Measurements from ENCODE around the gene TMC1. TPM values are rescaled to one million over a fixed set of nuclear protein-coding genes. Genes with fewer than 3 reads are reported as not detected.
"Not testable (repeated sequence)": the region's sequence is repeated elsewhere in the genome, so short reads cannot be mapped to it uniquely, and the experiment has no call there.

TMC1 gene
- polyA plus RNA-seq, 4 donors: 0.12 to 0.25 TPM; not detected in 2

GRCh38 chr9:72506615-72507014 lies 14.8 kb upstream of the TMC1 start:
- Histone ChIP-seq H3K27ac (ENCODE audit: low read depth in 1 of 3, low read length in 2 of 3) (no peak overlapping the region), H3K9me3 (ENCODE audit: control insufficient read depth in 2 of 2, insufficient read depth in 1 of 2, low read depth in 1 of 2, low read length in 1 of 2) (no peaks in the 10 kb centered on the region), H3K4me1 (ENCODE audit: control insufficient read depth in 3 of 3, insufficient read depth in 2 of 3, low read depth in 1 of 3, low read length in 2 of 3) (no peaks in the 10 kb centered on the region), H3K4me3 (ENCODE audit: low read depth in 1 of 3, low read length in 3 of 3) (no peak overlapping the region), H3K27me3 (ENCODE audit: control insufficient read depth in 3 of 3, insufficient read depth in 3 of 3, low read length in 3 of 3) (no peaks in the 10 kb centered on the region), H3K36me3 (ENCODE audit: control insufficient read depth in 3 of 3, insufficient read depth in 2 of 3, low read depth in 1 of 3, low read length in 3 of 3) (no peaks in the 10 kb centered on the region)
- DNase-seq (no peak), FAIRE-seq (no peak)
- WGBS, 3 donors: 87 to 96% (median 90%) methylated on average over 3 of the region's 3 CpGs

GRCh38 chr9:72509053-72509452 lies 12.4 kb upstream of the TMC1 start:
- WGBS, 3 donors: 71 to 88% (median 77%) methylated on average over 1 of the region's 1 CpG
- no peaks in the 10 kb centered on the region for H3K36me3 ChIP-seq (ENCODE audit: control insufficient read depth in 3 of 3, insufficient read depth in 2 of 3, low read depth in 1 of 3, low read length in 3 of 3)
- no peak for DNase-seq
- no peaks in the 10 kb centered on the region for H3K4me1 ChIP-seq (ENCODE audit: control insufficient read depth in 3 of 3, insufficient read depth in 2 of 3, low read depth in 1 of 3, low read length in 2 of 3)
- H3K4me3 ChIP-seq (ENCODE audit: low read depth in 1 of 3, low read length in 3 of 3): no peak overlapping the region
- FAIRE-seq: no peak
- H3K27me3 ChIP-seq (ENCODE audit: control insufficient read depth in 3 of 3, insufficient read depth in 3 of 3, low read length in 3 of 3): no peaks in the 10 kb centered on the region
- H3K9me3 ChIP-seq (ENCODE audit: control insufficient read depth in 2 of 2, insufficient read depth in 1 of 2, low read depth in 1 of 2, low read length in 1 of 2): no peaks in the 10 kb centered on the region
- no peak overlapping the region for H3K27ac ChIP-seq (ENCODE audit: low read depth in 1 of 3, low read length in 2 of 3)

GRCh38 chr9:72509635-72510034 lies 11.8 kb upstream of the TMC1 start:
- H3K4me1 ChIP-seq (ENCODE audit: control insufficient read depth in 3 of 3, insufficient read depth in 2 of 3, low read depth in 1 of 3, low read length in 2 of 3): no peaks in the 10 kb centered on the region
- no peaks in the 10 kb centered on the region for H3K27me3 ChIP-seq (ENCODE audit: control insufficient read depth in 3 of 3, insufficient read depth in 3 of 3, low read length in 3 of 3)
- no peak for FAIRE-seq
- H3K9me3 ChIP-seq (ENCODE audit: control insufficient read depth in 2 of 2, insufficient read depth in 1 of 2, low read depth in 1 of 2, low read length in 1 of 2): no peaks in the 10 kb centered on the region
- no peak overlapping the region for H3K27ac ChIP-seq (ENCODE audit: low read depth in 1 of 3, low read length in 2 of 3)
- 31 to 47% (median 43%) methylated on average over 1 of the region's 1 CpG for WGBS, 3 donors
- H3K36me3 ChIP-seq (ENCODE audit: control insufficient read depth in 3 of 3, insufficient read depth in 2 of 3, low read depth in 1 of 3, low read length in 3 of 3): no peaks in the 10 kb centered on the region
- no peak for DNase-seq
- H3K4me3 ChIP-seq (ENCODE audit: low read depth in 1 of 3, low read length in 3 of 3): no peak overlapping the region

DNA sequence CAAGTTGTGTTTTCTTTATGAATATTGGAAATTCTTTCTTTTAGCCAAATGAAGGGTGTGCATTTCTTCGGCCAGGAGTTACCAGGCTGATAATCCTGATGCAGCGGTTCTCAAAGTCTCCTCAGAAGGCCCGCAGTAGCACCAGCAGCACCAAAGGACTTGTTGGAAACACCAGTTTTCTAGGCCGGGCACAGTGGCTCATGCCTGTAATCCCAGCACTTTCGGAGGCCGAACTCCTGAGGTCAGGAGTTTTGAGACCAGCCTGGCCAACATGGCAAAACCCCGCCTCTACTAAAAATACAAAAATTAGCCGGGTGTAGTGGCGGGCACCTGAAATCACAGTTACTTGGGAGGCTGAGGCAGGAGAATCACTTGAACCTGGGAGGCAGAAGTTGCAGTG lies 397 bp upstream of the TMC1 start:
- H3K36me3 ChIP-seq (ENCODE audit: control insufficient read depth in 3 of 3, insufficient read depth in 2 of 3, low read depth in 1 of 3, low read length in 3 of 3); H3K9me3 ChIP-seq (ENCODE audit: control insufficient read depth in 2 of 2, insufficient read depth in 1 of 2, low read depth in 1 of 2, low read length in 1 of 2); H3K27ac ChIP-seq (ENCODE audit: low read depth in 1 of 3, low read length in 2 of 3); H3K27me3 ChIP-seq (ENCODE audit: control insufficient read depth in 3 of 3, insufficient read depth in 3 of 3, low read length in 3 of 3); H3K4me1 ChIP-seq (ENCODE audit: control insufficient read depth in 3 of 3, insufficient read depth in 2 of 3, low read depth in 1 of 3, low read length in 2 of 3); FAIRE-seq; H3K4me3 ChIP-seq (ENCODE audit: low read depth in 1 of 3, low read length in 3 of 3); DNase-seq: not testable (repeated sequence)
- 95 to 98% (median 96%) methylated on average over 9 of the region's 9 CpGs for WGBS, 3 donors

DNA sequence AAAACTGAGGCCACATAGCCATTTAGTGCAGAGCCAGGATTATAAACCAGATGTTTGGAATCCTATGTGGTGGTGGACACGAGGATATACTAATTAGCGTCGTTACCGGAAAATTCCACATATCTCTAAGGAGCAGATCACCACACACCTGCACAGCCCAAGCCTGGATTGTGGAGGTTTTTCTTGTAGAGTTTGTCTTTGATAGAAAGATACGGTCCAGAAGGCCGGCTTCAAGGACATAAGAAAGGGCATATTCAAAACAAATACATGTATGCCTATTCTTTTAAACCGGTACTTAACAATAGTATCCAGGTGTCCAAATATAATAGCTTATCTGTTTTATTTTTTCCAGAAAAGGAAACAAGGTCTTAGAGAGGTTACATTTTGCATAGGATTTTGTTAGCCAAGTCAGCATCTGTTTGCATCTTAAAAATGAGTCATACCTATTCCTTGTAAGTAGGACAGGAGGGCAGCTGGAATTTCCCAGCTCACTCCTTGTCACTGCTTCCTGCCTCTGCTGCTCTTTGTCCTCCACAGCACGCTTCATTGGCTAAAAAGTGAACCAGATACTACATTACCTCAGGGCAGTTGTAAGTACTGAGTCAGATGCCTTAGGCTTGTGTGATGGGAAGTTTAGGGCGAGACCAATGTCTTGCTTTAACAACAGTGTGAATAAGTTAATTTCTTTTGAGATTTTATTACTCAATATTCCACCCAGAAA lies 3.6 kb downstream of the TMC1 start:
- 17 to 54% (median 37%) methylated on average over 9 of the region's 9 CpGs for WGBS, 3 donors
- FAIRE-seq (no peak), DNase-seq (peak; percentile 88 to 89)
- Histone ChIP-seq H3K27ac (ENCODE audit: low read depth in 1 of 3, low read length in 2 of 3) (peak overlapping the region in 2 of 3 donors; percentile 82 to 83), H3K4me1 (ENCODE audit: control insufficient read depth in 3 of 3, insufficient read depth in 2 of 3, low read depth in 1 of 3, low read length in 2 of 3) (peaks cover 0 to 23% (median 0%) of the 10 kb centered on the region in 3 donors), H3K9me3 (ENCODE audit: control insufficient read depth in 2 of 2, insufficient read depth in 1 of 2, low read depth in 1 of 2, low read length in 1 of 2) (no peaks in the 10 kb centered on the region), H3K4me3 (ENCODE audit: low read depth in 1 of 3, low read length in 3 of 3) (no peak overlapping the region), H3K27me3 (ENCODE audit: control insufficient read depth in 3 of 3, insufficient read depth in 3 of 3, low read length in 3 of 3) (no peaks in the 10 kb centered on the region), H3K36me3 (ENCODE audit: control insufficient read depth in 3 of 3, insufficient read depth in 2 of 3, low read depth in 1 of 3, low read length in 3 of 3) (no peaks in the 10 kb centered on the region)

GRCh38 chr9:72526901-72527800 lies 5.7 kb downstream of the TMC1 start:
- DNase-seq (peak; percentile 53 to 83), FAIRE-seq (no peak)
- Histone ChIP-seq H3K4me3 (ENCODE audit: low read depth in 1 of 3, low read length in 3 of 3) (peak overlapping the region in 1 of 3 donors; percentile 20), H3K9me3 (ENCODE audit: control insufficient read depth in 2 of 2, insufficient read depth in 1 of 2, low read depth in 1 of 2, low read length in 1 of 2) (peaks cover 0 to 9% of the 10 kb centered on the region in 2 donors), H3K36me3 (ENCODE audit: control insufficient read depth in 3 of 3, insufficient read depth in 2 of 3, low read depth in 1 of 3, low read length in 3 of 3) (no peaks in the 10 kb centered on the region), H3K27ac (ENCODE audit: low read depth in 1 of 3, low read length in 2 of 3) (peak overlapping the region in 2 of 3 donors; percentile 39 to 65), H3K27me3 (ENCODE audit: control insufficient read depth in 3 of 3, insufficient read depth in 3 of 3, low read length in 3 of 3) (no peaks in the 10 kb centered on the region), H3K4me1 (ENCODE audit: control insufficient read depth in 3 of 3, insufficient read depth in 2 of 3, low read depth in 1 of 3, low read length in 2 of 3) (peaks cover 0 to 23% (median 0%) of the 10 kb centered on the region in 3 donors)
- 22 to 27% (median 25%) methylated on average over 19 of the region's 19 CpGs for WGBS, 3 donors

DNA sequence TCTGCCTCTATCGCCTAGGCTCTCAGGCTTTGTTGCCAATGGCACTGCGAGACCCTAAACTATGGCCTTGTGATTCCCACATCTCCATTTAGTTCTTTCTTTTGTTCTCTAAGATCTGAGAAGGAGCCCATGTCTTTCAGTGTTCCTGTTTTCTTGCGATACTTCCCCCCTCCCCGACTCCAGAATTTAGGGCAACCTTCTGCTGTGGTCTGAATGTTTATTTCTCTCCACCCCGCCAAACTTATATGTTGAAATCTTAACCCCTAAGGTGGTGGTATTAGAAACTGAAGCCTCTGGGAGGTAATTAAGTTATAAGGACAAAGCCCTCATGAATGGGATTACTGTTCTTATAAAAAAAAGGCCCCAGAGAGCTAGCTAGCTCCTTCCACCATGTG lies 6.4 kb downstream of the TMC1 start:
- DNase-seq (no peak), FAIRE-seq (no peak)
- Histone ChIP-seq H3K27ac (ENCODE audit: low read depth in 1 of 3, low read length in 2 of 3) (peak overlapping the region in 2 of 3 donors; percentile 39 to 65), H3K4me3 (ENCODE audit: low read depth in 1 of 3, low read length in 3 of 3) (peak overlapping the region in 1 of 3 donors; percentile 20), H3K27me3 (ENCODE audit: control insufficient read depth in 3 of 3, insufficient read depth in 3 of 3, low read length in 3 of 3) (no peaks in the 10 kb centered on the region), H3K4me1 (ENCODE audit: control insufficient read depth in 3 of 3, insufficient read depth in 2 of 3, low read depth in 1 of 3, low read length in 2 of 3) (peaks cover 0 to 23% (median 0%) of the 10 kb centered on the region in 3 donors), H3K9me3 (ENCODE audit: control insufficient read depth in 2 of 2, insufficient read depth in 1 of 2, low read depth in 1 of 2, low read length in 1 of 2) (peaks cover 0 to 9% of the 10 kb centered on the region in 2 donors), H3K36me3 (ENCODE audit: control insufficient read depth in 3 of 3, insufficient read depth in 2 of 3, low read depth in 1 of 3, low read length in 3 of 3) (no peaks in the 10 kb centered on the region)
- 28 to 56% (median 53%) methylated on average over 5 of the region's 5 CpGs for WGBS, 3 donors

DNA sequence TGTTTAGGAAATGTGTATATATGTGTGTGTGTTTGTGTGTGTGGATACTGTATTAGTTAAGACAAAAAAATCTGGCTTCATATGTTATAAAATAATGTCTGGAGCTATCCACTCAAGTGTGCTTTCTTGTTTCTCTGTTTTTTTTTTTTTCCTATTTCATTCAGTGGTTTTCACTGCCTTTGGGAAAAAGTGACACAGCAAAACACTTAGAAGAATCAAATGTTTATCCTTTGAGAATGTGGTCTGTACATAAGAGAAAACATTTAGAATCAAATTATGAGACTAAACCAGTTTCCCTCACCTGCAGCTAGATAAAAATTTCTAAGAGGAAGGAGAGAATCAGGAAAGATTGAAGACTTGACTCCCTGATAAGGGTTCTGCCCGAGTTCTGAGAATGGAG lies 8.1 kb downstream of the TMC1 start:
- peaks cover 0 to 9% of the 10 kb centered on the region in 2 donors for H3K9me3 ChIP-seq (ENCODE audit: control insufficient read depth in 2 of 2, insufficient read depth in 1 of 2, low read depth in 1 of 2, low read length in 1 of 2)
- WGBS, 3 donors: 8 to 43% (median 30%) methylated on average over 1 of the region's 1 CpG
- no peak overlapping the region for H3K27ac ChIP-seq (ENCODE audit: low read depth in 1 of 3, low read length in 2 of 3)
- FAIRE-seq (no peak), DNase-seq (no peak)
- H3K4me1 ChIP-seq (ENCODE audit: control insufficient read depth in 3 of 3, insufficient read depth in 2 of 3, low read depth in 1 of 3, low read length in 2 of 3): peaks cover 0 to 23% (median 0%) of the 10 kb centered on the region in 3 donors
- H3K4me3 ChIP-seq (ENCODE audit: low read depth in 1 of 3, low read length in 3 of 3): no peak overlapping the region
- H3K36me3 ChIP-seq (ENCODE audit: control insufficient read depth in 3 of 3, insufficient read depth in 2 of 3, low read depth in 1 of 3, low read length in 3 of 3): no peaks in the 10 kb centered on the region
- no peaks in the 10 kb centered on the region for H3K27me3 ChIP-seq (ENCODE audit: control insufficient read depth in 3 of 3, insufficient read depth in 3 of 3, low read length in 3 of 3)
